Esophagus muscularis mucosa (tissue), 4 donors: ENCODE measurements around the gene GLTP. TPM values are rescaled to one million over a fixed set of nuclear protein-coding genes. Genes with fewer than 3 reads are reported as not detected.

ENCODE experiments used
- DNase-seq: peaks from one replicate; pipeline ENCODE4 v3.0.0-alpha.2; 2017; ENCODE audit errors: extremely low spot score
- H3K27ac ChIP-seq, 4 donors: fragments of 200-600 bp; sonication (generic); replicated peaks in 1 of 4; 1 replicate in 3 of 4; 2 replicates in 1 of 4; pipeline ENCODE4 v1.5.1; 2016 to 2019; ENCODE audit warnings: mild to moderate bottlenecking in 1 of 4
- H3K27me3 ChIP-seq, 4 donors: fragments of 200-600 bp; sonication (generic); one replicate each; pipeline versions ENCODE4 v1.5.1 to v1.6.0; 2016 to 2019
- H3K36me3 ChIP-seq, 4 donors: fragments of 200-600 bp; sonication (generic); one replicate each; pipeline ENCODE4 v1.5.1; 2016 to 2019
- H3K4me1 ChIP-seq, 4 donors: fragments of 200-600 bp; sonication (generic); one replicate each; pipeline ENCODE4 v1.5.1; 2016 to 2019
- H3K4me3 ChIP-seq, 4 donors: fragments of 200-600 bp; sonication (generic); 1 replicate in 2 of 4; 2 replicates in 2 of 4; pipeline ENCODE4 v1.5.1; 2016 to 2019; ENCODE audit warnings: mild to moderate bottlenecking in 4 of 4, moderate library complexity in 1 of 4
- H3K9me3 ChIP-seq, 4 donors: fragments of 200-600 bp; sonication (generic); 1 replicate in 3 of 4; 2 replicates in 1 of 4; pipeline ENCODE4 v1.5.1; 2016 to 2019
- CTCF ChIP-seq, 3 experiments: fragments of 200-600 bp in 2 of 3; fragments of 450-650 bp in 1 of 3; sonication (generic) in 2 of 3; IDR thresholded peaks; one replicate each; pipeline ENCODE4 v1.5.1; 2017 to 2019; ENCODE audit warnings: antibody characterized with exemption in 3 of 3, mild to moderate bottlenecking in 2 of 3, moderate library complexity in 1 of 3
- EP300 ChIP-seq: sonication (generic); formaldehyde crosslinking; IDR thresholded peaks from one replicate; pipeline ENCODE4 v1.6.1; 2017; ENCODE audit warnings: antibody characterized with exemption
- POLR2A ChIP-seq: fragments of 450-650 bp; IDR thresholded peaks from one replicate; pipeline ENCODE4 v1.6.1; 2017; ENCODE audit warnings: antibody characterized with exemption, moderate library complexity, mild to moderate bottlenecking, low read depth
- POLR2AphosphoS5 ChIP-seq, 2 donors: sonication (generic); formaldehyde crosslinking; IDR thresholded peaks; one replicate each; pipeline ENCODE4 v1.6.1; 2017; ENCODE audit warnings: antibody characterized with exemption in 2 of 2
- WGBS: methylation state at CpG from one replicate; pipeline ENCODE4 v1.1.5; 2018; 5-methylcytosine and 5-hydroxymethylcytosine counted together
- intact Hi-C: fragments of 100-400 bp; cut with DNase I; formaldehyde crosslinking; loops from one replicate; pipeline ENCODE4 v1.15.1; 2023
- total RNA-seq, 4 donors: library from RNA; depleted of rRNA; stranded (reverse); fragments of >200 nt; gene quantifications; one replicate each; pipeline versions ENCODE4 v1.1.0 to v1.2.1, GENCODE V29; 2016

Gene GLTP
- total RNA-seq, 4 donors from 2014 or later, result 37.0 to 47.7 (median 39.6) TPM

DNA sequence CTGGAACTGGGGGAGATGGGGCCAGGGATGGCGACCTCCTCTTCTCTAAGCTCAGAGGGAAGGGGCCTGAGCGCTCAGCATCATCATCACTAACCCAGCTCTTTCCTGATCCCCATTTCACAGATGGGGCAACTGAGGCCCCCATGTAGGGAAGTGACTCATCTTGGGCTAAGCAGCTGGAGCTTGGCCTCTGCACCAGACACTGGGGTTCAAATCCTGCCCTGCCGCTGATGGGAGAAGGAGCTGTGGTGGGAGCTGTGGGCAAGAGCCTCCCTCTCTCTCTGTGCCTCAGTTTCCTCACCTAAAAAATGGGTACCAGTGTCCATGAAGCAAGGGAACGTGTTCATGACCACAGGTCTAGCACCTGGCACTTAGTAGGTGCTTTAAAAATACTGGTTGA, 44.5 kb downstream of the GLTP start:
- no peak overlapping the region for H3K4me3 ChIP-seq
- WGBS, result 81% methylated on average over 3 of the region's 4 CpGs
- H3K36me3 ChIP-seq, result no peaks in the 10 kb centered on the region

DNA sequence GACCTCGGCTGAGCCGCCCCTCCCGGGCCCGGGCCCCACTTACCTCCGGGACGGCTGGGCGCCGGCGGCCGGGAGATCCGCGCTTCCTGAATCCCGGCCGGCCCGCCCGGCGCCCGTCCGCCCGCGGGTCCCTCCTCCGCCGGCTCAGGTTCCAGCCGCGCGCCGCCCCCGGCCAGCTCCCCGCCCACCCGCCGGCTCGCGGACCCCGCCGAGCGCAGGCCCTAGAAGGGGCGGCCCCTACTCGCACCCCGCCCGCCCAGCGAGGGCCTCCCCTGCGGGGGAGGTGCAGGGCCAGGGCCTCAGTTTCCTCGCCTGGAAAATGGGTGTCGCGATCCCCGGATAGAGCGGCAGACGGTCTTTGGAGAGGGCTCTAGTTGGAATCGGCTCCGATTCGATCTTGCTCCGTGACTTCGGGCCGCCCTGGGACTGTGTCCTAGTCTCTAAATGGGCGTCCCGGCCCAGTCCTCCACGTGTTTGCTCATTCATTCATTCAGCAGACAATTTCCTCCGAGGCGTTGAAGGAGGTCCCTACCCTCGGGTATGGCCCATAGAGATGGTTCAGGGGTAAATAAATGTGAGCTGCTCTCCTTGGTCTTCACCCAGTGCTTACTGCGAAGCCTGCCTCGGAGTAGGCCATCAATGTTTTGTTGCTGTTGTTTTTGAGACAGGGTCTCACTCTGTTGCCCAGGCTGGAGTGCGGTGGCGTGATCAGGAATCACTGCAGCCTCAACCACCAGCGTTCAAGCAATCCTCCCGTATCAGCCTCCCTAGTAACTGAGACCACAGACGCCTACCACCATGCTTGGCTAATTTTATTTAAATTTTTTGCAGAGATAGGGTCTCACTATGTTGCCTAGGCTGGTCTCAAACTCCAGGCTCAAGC, 46.8 kb downstream of the GLTP start, which contains the start of gene TRPV4:
TRPV4 (minus strand) TSS at position 92 of the 883 bp plus-strand sequence. CDS start 18,602 bp downstream, outside the sequence.
- no peak for DNase-seq
- Histone ChIP-seq H3K27ac (no peak within 1 kb of the TSS), H3K27me3 (peaks cover 4 to 55% (median 6%) of the 10 kb centered on the region in 4 donors)

More for the DNA sequence above, 44.5 kb downstream of the GLTP start:
- no peak for DNase-seq
- no peak for TF ChIP-seq POLR2A
- Histone ChIP-seq H3K27ac (no peak overlapping the region), H3K9me3 (no peaks in the 10 kb centered on the region), H3K4me1 (peaks cover 2 to 18% (median 11%) of the 10 kb centered on the region in 4 donors), H3K27me3 (peaks cover 4 to 40% (median 6%) of the 10 kb centered on the region in 4 donors)
- intact Hi-C loops, result no loop called here

DNA sequence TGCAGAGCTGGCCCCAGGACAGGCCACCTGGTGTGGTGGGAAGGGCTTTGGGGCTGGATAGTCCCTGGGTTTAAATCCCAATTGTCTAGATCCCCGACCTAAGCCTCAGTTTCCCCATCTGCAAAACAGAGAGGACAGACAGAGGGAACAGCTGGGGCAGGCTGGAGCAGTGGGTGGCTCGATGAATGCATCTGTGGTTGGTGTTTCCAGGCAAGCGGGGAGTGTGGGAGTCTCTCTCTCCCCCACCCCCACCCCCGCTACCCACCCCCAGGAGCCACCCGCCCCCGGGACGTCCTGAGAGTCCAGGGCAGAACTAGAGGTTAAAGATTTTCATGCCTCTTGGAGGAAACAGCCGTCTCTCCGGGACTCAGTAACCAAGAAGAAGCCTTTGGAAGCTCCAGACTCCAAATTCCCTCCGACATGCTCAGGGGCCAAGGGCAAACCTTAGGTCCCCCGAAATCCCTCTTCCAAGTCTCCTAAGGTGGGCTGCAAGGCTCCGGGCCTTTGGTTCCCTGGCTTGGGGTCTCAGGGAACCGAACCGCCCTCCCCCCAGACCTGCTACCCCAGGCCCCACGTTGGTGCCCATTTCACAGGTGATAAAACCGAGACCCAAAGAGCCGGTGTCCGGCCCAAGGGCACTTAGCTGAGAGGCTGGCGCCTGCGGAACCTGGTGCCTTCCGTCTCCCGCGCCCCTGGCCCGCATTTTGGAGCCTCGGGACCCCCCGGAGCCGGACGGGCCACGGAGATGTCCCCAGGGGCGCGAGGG, 47.6 kb downstream of the GLTP start:
- no peak overlapping the region for H3K27ac ChIP-seq
- H3K27me3 ChIP-seq, result peaks cover 4 to 63% (median 6%) of the 10 kb centered on the region in 4 donors
- no peak for TF ChIP-seq POLR2A
- no peak for TF ChIP-seq EP300
- TF ChIP-seq CTCF (IDR thresholded peaks at IDR 0.05), result no peak
- TF ChIP-seq POLR2AphosphoS5 (IDR thresholded peaks at IDR 0.05), result no peak
- 26% methylated on average over 10 of the region's 31 CpGs for WGBS
- H3K36me3 ChIP-seq, result no peaks in the 10 kb centered on the region
- H3K4me3 ChIP-seq, result peak overlapping the region; percentile 49 to 63 (median 52)
- H3K4me1 ChIP-seq, result peaks cover 2 to 18% (median 11%) of the 10 kb centered on the region in 4 donors
- intact Hi-C loops, result no loop called here
- DNase-seq, result no peak
- no peaks in the 10 kb centered on the region for H3K9me3 ChIP-seq

More for the DNA sequence above, 46.8 kb downstream of the GLTP start, which contains the start of gene TRPV4:
- intact Hi-C loops, result no loop called here
- Histone ChIP-seq H3K4me3 (peak within 1 kb of the TSS; percentile 49 to 63 (median 52)), H3K4me1 (peaks cover 2 to 18% (median 11%) of the 10 kb centered on the region in 4 donors), H3K9me3 (no peaks in the 10 kb centered on the region), H3K36me3 (no peaks in the 10 kb centered on the region)
- 55% methylated on average over 16 of the region's 67 CpGs for WGBS
- TF ChIP-seq POLR2AphosphoS5 (IDR thresholded peaks at IDR 0.05) (no peak), EP300 (no peak), POLR2A (no peak), CTCF (IDR thresholded peaks at IDR 0.05) (no peak)

DNA sequence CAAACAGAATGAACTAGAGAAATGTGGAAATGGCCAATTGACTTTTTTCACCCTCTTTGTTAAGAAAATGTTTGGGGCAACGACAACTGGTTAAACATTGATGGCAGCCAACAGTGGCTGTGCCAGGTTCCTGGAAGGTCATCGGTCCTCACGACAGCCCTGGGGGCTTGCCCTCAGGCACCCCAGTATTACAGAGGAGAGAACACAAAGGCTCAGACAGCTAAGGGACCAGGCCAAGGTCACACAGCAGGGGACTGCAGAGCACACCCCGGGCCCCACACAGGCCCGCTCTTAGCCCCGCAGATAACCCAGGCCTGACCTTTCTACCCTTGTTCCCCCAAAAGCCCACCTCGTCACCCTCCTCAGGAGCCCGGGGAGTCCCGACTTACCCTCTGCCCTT, 48.4 kb downstream of the GLTP start:
- Histone ChIP-seq H3K36me3 (no peaks in the 10 kb centered on the region), H3K4me3 (no peak overlapping the region), H3K27me3 (peaks cover 4 to 63% (median 6%) of the 10 kb centered on the region in 4 donors), H3K4me1 (peaks cover 2 to 18% (median 11%) of the 10 kb centered on the region in 4 donors), H3K27ac (no peak overlapping the region), H3K9me3 (no peaks in the 10 kb centered on the region)
- DNase-seq, result no peak
- intact Hi-C loops, result no loop called here
- TF ChIP-seq POLR2AphosphoS5 (IDR thresholded peaks at IDR 0.05), result no peak
- no peak for TF ChIP-seq POLR2A
- no peak for TF ChIP-seq EP300
- TF ChIP-seq CTCF (IDR thresholded peaks at IDR 0.05), result no peak
- 81% methylated on average over 9 of the region's 9 CpGs for WGBS

DNA sequence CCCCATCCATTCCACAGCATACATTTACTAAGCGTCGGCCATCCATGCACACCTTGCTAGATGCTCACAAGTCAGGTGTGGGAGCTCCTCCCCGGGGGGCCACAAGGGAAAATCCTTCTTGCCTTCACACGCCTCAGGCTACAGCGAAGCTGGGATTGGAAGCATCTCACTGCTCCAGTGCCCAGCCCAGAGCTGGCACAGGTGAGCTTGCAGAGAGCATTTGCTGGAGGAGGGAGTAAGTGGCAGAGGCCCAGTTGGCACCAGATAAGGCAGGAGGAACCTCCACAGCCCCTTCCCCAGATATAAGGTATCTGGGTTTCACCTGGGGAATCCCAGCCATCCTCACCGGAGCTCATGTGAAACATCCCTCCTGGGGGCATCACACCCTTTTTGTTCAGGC, 49.0 kb downstream of the GLTP start:
- TF ChIP-seq CTCF (IDR thresholded peaks at IDR 0.05), result no peak
- no peak for TF ChIP-seq EP300
- no peak for TF ChIP-seq POLR2AphosphoS5 (IDR thresholded peaks at IDR 0.05)
- TF ChIP-seq POLR2A, result no peak
- Histone ChIP-seq H3K4me1 (peaks cover 2 to 18% (median 11%) of the 10 kb centered on the region in 4 donors), H3K27ac (no peak overlapping the region), H3K4me3 (no peak overlapping the region), H3K36me3 (no peaks in the 10 kb centered on the region), H3K9me3 (no peaks in the 10 kb centered on the region), H3K27me3 (peaks cover 4 to 63% (median 6%) of the 10 kb centered on the region in 4 donors)
- intact Hi-C loops, result no loop called here
- no peak for DNase-seq
- 88% methylated on average over 6 of the region's 6 CpGs for WGBS
